RWPE1 (cell line): Measurements from ENCODE around the gene PARN.

Experiments used
- CTCF ChIA-PET: fragments of 350-600 bp; sonication (Branson Sonifier 250); formaldehyde crosslinking; extraction: SDS; loops from one replicate; lab custom pipeline; 2021; lab: Yijun Ruan, JAX
- POLR2A ChIA-PET: fragments of 400-600 bp; formaldehyde crosslinking; extraction: SDS; loops from one replicate; lab custom pipeline; 2020; ENCODE audit warnings: antibody characterized with exemption; ENCODE audit not compliant: low non-redundant PET; lab: Yijun Ruan, JAX
- DNase-seq: peaks from one replicate; pipeline ENCODE4 v3.0.0; 2012; ENCODE audit warnings: low spot score
- H3K27ac ChIP-seq: fragments of 450-650 bp; 2 replicates; pipeline ENCODE4 v1.5.1; 2017
- CTCF ChIP-seq: fragments of 450-650 bp; conservative IDR thresholded peaks from 2 replicates; pipeline ENCODE4 v1.5.1; 2017; ENCODE audit warnings: low read depth, mild to moderate bottlenecking

PARN gene

DNA sequence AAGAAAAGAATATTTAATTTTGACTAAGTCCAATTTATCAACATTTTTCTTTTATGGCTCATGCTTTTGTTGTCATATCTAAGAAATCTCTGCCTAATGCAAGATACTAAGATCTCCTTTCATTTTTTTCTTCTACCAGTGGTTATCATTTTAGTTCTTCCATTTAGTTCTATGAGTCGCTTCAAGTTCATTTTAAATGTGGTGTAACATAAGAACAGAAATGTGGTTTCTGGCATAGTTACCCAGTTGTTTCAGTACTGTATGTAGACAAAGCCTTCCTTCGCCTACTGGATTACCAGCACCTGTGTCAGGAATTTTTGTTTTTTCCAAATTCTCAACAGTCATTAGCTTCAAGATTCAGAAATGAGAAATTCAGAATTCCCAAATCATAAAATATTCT lies 175.7 kb downstream of the PARN start:
- H3K27ac ChIP-seq: no peak overlapping the region
- TF ChIP-seq CTCF: no peak
- CTCF ChIA-PET: no interaction called here
- DNase-seq: no peak
- POLR2A ChIA-PET: no interaction called here

- CTCF ChIA-PET: no interaction called here
- no peak for TF ChIP-seq CTCF
- H3K27ac ChIP-seq: no peak overlapping the region
- no peak for DNase-seq
- POLR2A ChIA-PET: no interaction called here
Observed at GRCh38 chr16:14452066-14452465, 178.0 kb downstream of the PARN start.

GRCh38 chr16:14450846-14451245 lies 179.2 kb downstream of the PARN start:
- no peak for TF ChIP-seq CTCF
- POLR2A ChIA-PET: no interaction called here
- CTCF ChIA-PET: no interaction called here
- H3K27ac ChIP-seq: no peak overlapping the region
- DNase-seq: no peak

DNA sequence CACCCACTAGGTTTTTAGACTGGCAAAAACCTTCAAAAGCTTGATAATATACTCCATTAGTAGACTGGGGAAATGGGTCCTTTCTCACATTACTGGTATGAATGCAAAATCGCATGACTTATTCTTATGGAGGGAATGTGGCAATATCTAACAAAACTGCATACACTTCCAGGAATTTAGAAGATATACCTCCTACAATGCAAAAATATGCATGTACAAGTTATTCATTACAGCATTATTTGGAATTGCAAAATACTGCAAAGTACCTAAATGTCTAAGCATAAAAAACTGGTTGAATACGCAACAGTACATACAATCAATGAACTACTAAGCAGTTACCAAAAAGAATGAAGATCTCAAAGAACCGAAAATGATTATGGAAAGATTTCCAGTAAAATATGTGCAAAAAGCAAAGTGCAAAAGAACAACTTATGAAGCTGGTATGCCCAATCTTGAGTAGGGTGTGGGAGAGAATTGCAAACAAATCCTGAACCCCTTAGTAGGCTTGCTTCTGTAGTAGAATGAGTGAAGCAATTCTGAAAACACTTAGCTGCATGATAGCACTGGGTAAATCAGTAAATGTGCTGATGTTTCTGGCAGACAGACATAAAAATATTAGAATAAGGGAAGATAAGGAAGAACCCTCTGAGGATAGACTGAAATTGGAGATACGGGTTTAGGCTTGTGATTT lies 180.1 kb downstream of the PARN start:
- ChIA-PET CTCF (interaction anchor here (0.7 kb wide), 1 partner anchor 527 kb away, joined by 3 read pairs; no protein-coding TSS in a partner anchor), POLR2A (no interaction called here)
- TF ChIP-seq CTCF: no peak
- DNase-seq: no peak
- H3K27ac ChIP-seq: no peak overlapping the region

DNA sequence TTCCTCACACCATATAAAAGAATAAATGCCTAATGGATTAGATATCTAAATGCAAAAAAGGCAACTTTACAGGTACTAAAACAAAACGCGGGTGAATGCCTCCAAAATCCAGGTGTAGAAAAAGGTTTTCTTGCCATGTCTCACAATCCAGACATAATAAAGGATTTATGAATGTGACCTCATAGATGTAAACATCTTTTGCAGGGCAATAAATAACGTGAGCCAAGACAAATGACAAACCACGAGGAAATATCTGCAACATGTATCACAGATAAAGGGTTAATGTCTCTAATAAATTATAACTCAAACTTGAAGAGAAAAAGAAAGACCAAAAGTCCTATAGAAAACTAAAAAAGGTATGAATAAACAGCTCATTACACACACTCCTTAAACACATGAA lies 180.7 kb downstream of the PARN start:
- POLR2A ChIA-PET: no interaction called here
- CTCF ChIA-PET: interaction anchor here (0.6 kb wide), 1 partner anchor 328 kb away, joined by 3 read pairs; no protein-coding TSS in a partner anchor
- H3K27ac ChIP-seq: no peak overlapping the region
- DNase-seq: no peak
- no peak for TF ChIP-seq CTCF

DNA sequence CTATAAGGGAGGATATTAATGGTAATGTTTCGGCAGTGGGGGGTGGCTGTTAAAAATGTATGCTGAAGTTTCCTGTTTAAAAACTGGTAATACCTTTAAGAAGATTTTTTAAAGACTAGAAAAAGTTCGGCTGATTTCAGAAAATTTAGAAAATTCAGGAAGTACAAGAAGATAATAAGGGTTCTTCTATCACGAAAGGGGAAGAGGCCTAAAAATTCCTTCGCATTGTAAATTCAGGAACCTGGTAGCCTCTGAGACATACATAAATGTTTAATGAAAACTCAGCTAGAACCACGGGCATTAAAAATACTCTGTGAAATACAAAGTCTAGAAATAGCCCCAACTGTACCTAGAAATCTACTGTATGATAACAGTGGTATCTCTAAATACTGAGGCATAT lies 181.2 kb downstream of the PARN start:
- no peak overlapping the region for H3K27ac ChIP-seq
- TF ChIP-seq CTCF: no peak
- ChIA-PET CTCF (interaction anchor here (0.6 kb wide), 1 partner anchor 328 kb away, joined by 3 read pairs; no protein-coding TSS in a partner anchor), POLR2A (no interaction called here)
- no peak for DNase-seq
